ENCODE measurements around the gene RAB40A.

RAB40A gene

DNA sequence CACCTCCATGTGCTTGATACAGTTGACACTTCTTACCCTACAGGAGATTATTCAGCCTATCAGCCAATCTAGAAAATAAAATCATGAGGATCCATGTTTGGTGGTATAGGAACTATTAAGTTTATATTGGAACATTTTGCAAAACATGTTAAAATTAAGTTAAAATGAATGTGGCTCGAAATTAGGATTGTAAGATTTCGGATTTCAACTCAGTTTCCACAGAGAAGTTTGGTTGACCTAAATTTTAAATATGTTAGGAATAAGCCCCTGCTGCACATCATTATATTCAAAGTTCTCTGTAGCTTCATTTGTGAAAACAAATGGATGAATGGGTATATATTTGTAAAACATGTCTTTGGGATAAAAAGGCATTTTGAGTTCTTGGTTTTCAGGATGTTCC, at the start of gene RAB40A:
Gene RAB40A (minus strand): TSS at position 101 of the 400 bp plus-strand sequence. CDS start 18,733 bp downstream, outside the sequence.
- Mint-ChIP-seq H3K4me1 (ENCODE audit: low read depth) (no peaks in the 10 kb centered on the region), H3K4me3 (no peak within 1 kb of the TSS), H3K27me3 (ENCODE audit: low read depth) (no peaks in the 10 kb centered on the region), H3K27ac (no peak within 1 kb of the TSS), H3K36me3 (ENCODE audit: low read depth) (no peaks in the 10 kb centered on the region), H3K9me3 (no peaks in the 10 kb centered on the region)

- no peaks in the 10 kb centered on the region for H3K36me3 Mint-ChIP-seq (ENCODE audit: low read depth)
- no peak overlapping the region for H3K4me3 Mint-ChIP-seq
- H3K27me3 Mint-ChIP-seq (ENCODE audit: low read depth): peaks cover 7% of the 10 kb centered on the region
- no peaks in the 10 kb centered on the region for H3K4me1 Mint-ChIP-seq (ENCODE audit: low read depth)
- H3K9me3 Mint-ChIP-seq: no peaks in the 10 kb centered on the region
- no peak overlapping the region for H3K27ac Mint-ChIP-seq
Observed at GRCh38 chrX:103565752-103566151, 46.5 kb upstream of the RAB40A start.

DNA sequence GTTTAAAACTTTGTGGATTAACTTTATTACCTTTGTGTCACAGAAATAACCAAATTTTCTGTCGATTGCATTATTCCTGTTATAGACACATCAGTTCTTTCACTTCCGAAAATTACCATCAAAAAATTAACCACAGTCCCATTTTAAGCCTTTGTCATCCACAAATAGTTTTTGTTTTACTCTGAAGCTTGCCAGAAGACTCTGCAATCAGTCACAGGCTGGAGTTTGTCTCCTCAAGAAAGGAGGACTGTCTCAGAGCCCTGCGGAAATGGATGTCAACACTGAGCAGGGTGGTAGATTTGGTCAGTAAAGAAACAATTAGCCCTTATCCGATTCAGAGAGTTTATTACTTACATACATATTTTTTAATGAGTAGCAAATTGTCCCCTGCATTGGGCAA, 45.9 kb upstream of the RAB40A start:
- H3K27ac Mint-ChIP-seq: no peak overlapping the region
- peaks cover 7% of the 10 kb centered on the region for H3K27me3 Mint-ChIP-seq (ENCODE audit: low read depth)
- no peaks in the 10 kb centered on the region for H3K36me3 Mint-ChIP-seq (ENCODE audit: low read depth)
- H3K4me1 Mint-ChIP-seq (ENCODE audit: low read depth): no peaks in the 10 kb centered on the region
- H3K4me3 Mint-ChIP-seq: no peak overlapping the region
- no peaks in the 10 kb centered on the region for H3K9me3 Mint-ChIP-seq

GRCh38 chrX:103562801-103563200, 43.5 kb upstream of the RAB40A start:
- Mint-ChIP-seq H3K9me3 (no peaks in the 10 kb centered on the region), H3K27ac (no peak overlapping the region), H3K27me3 (ENCODE audit: low read depth) (peaks cover 4% of the 10 kb centered on the region), H3K36me3 (ENCODE audit: low read depth) (no peaks in the 10 kb centered on the region), H3K4me1 (ENCODE audit: low read depth) (no peaks in the 10 kb centered on the region), H3K4me3 (no peak overlapping the region)

DNA sequence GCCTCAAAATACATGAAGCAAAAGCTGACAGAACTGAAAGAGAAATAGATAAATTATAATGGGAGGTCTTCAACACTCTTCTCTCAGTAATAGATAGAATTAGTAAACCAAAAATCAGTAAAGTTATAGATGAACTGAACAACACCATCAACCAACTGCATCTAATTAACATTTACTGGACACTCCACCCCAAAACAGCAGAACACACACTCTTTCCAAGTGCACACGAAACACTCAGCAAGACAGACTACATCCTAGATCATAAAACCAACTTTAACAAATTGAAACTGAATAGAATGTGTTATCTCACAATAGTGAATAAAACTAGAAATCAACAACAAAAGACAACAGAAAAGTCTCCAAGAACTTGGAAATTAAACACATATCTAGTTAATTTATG, 41.0 kb upstream of the RAB40A start:
- Mint-ChIP-seq H3K27ac (no peak overlapping the region), H3K4me3 (no peak overlapping the region), H3K9me3 (no peaks in the 10 kb centered on the region), H3K4me1 (ENCODE audit: low read depth) (no peaks in the 10 kb centered on the region), H3K36me3 (ENCODE audit: low read depth) (no peaks in the 10 kb centered on the region), H3K27me3 (ENCODE audit: low read depth) (peaks cover 11% of the 10 kb centered on the region)

- no peaks in the 10 kb centered on the region for H3K9me3 Mint-ChIP-seq
- no peak overlapping the region for H3K4me3 Mint-ChIP-seq
- no peaks in the 10 kb centered on the region for H3K36me3 Mint-ChIP-seq (ENCODE audit: low read depth)
- H3K27me3 Mint-ChIP-seq (ENCODE audit: low read depth): peaks cover 7% of the 10 kb centered on the region
- peaks cover 3% of the 10 kb centered on the region for H3K4me1 Mint-ChIP-seq (ENCODE audit: low read depth)
- no peak overlapping the region for H3K27ac Mint-ChIP-seq
Observed at GRCh38 chrX:103556963-103557612, 37.8 kb upstream of the RAB40A start.

DNA sequence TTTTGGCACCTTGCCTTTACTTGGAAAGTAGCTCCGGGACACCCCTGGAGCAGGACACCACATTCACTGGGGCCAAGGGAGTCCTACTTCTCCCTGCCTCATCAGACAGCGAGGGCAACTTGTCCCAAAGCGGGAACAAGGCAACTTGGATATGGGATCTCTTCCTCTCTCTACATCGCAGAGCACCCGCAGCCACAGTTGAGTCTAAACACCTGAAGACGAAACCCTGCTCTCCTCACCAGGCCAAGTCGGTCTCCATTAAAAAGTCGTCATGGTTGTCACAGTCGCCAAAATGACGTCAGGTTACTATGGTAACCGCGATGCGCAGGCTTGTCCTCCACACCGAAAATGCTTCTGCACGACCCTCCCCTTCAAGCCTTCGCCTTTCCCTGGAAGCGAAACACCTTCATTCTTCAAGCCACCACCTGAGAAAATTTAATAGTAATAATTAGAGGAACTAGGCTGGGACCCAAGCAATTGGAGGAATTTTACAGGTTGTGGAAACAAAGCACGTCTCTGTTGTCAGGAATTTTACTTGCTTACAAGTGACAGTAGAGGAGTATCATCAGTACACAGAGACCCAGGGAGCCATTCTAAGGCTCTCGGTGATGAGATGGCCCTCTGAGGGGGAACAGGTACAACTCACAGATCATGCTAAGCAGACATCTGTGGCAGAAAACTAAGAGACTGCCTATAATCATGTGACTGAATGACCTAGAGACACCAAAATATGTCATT, 35.6 kb upstream of the RAB40A start:
- H3K9me3 Mint-ChIP-seq: no peaks in the 10 kb centered on the region
- H3K36me3 Mint-ChIP-seq (ENCODE audit: low read depth): no peaks in the 10 kb centered on the region
- peak overlapping the region; percentile 75 for H3K27ac Mint-ChIP-seq
- H3K4me3 Mint-ChIP-seq: peak overlapping the region; percentile 78
- peaks cover 7% of the 10 kb centered on the region for H3K27me3 Mint-ChIP-seq (ENCODE audit: low read depth)
- peaks cover 3% of the 10 kb centered on the region for H3K4me1 Mint-ChIP-seq (ENCODE audit: low read depth)

GRCh38 chrX:103552236-103552635, 32.9 kb upstream of the RAB40A start:
- no peaks in the 10 kb centered on the region for H3K36me3 Mint-ChIP-seq (ENCODE audit: low read depth)
- H3K27ac Mint-ChIP-seq: no peak overlapping the region
- H3K4me3 Mint-ChIP-seq: no peak overlapping the region
- H3K4me1 Mint-ChIP-seq (ENCODE audit: low read depth): peaks cover 3% of the 10 kb centered on the region
- H3K27me3 Mint-ChIP-seq (ENCODE audit: low read depth): peaks cover 7% of the 10 kb centered on the region
- H3K9me3 Mint-ChIP-seq: no peaks in the 10 kb centered on the region

DNA sequence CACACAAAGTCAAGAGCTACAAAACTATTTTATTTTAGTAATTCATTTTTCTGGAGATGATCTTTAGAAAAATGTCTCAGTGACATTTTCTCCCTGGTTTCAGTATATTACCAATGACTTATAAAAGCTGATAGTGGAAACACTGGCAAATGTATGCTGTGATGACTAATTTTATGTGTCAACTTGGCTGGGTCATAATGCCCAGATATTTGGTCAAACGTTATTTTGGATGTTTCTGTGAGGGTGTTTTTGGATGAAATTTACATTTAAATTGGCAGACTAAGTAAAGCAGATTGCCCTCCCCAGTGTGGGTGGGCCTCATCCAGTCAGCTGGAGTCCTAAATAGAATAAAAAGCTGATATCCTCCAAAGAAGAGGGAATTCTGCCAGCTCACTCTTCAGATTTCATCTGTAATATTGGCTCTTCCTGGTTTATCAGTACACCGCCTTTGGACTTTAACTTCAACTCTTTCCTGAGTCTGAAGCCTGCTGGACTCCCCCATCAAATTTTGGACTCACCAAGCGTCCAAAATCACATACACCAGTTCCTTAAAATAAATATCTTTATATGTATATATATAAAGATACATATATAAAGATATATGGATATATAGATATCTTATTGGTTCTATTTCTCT, 31.2 kb upstream of the RAB40A start:
- no peak overlapping the region for H3K4me3 Mint-ChIP-seq
- peaks cover 3% of the 10 kb centered on the region for H3K4me1 Mint-ChIP-seq (ENCODE audit: low read depth)
- H3K36me3 Mint-ChIP-seq (ENCODE audit: low read depth): no peaks in the 10 kb centered on the region
- H3K27ac Mint-ChIP-seq: no peak overlapping the region
- H3K27me3 Mint-ChIP-seq (ENCODE audit: low read depth): no peaks in the 10 kb centered on the region
- H3K9me3 Mint-ChIP-seq: no peaks in the 10 kb centered on the region

DNA sequence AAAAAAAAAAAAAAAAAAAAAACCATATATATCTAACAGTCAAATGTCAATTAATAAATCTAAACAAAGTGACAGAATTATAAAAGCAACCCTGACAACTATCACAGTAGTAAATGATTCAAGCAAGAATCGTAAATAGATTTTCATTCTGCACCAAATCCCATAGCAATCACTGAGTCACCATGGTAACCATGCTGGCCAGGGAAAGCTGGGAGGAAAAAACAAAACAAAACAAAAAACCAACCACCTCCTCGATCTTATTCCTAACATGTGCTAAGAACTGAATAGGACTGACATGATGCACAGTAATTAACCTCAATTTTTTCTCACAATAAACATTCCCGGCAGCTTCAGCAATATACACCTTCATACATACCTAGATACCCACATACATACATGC, 30.6 kb upstream of the RAB40A start:
- Mint-ChIP-seq H3K27ac (no peak overlapping the region), H3K4me1 (ENCODE audit: low read depth) (peaks cover 3% of the 10 kb centered on the region), H3K4me3 (no peak overlapping the region), H3K36me3 (ENCODE audit: low read depth) (no peaks in the 10 kb centered on the region), H3K9me3 (no peaks in the 10 kb centered on the region), H3K27me3 (ENCODE audit: low read depth) (no peaks in the 10 kb centered on the region)

DNA sequence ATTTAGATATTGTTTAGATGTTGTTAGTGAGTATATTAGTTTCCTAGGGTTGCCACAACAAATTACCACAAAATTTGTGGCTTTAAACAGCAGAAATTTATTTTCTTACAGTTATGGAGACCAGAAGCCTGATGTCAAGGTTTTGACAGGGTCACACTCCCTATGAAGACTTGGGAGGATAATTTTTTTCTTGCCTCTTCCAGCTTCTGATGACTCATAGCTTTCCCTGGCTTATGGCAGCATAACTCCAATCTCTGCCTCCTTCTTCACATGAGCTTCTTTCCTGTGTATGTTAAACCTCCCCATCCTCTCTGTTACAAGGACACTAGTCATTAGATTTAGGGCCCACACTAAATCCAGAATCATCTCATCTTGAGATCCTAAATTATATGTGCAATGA, 20.9 kb upstream of the RAB40A start:
- Mint-ChIP-seq H3K4me3 (no peak overlapping the region), H3K36me3 (ENCODE audit: low read depth) (no peaks in the 10 kb centered on the region), H3K9me3 (no peaks in the 10 kb centered on the region), H3K4me1 (ENCODE audit: low read depth) (no peaks in the 10 kb centered on the region), H3K27me3 (ENCODE audit: low read depth) (no peaks in the 10 kb centered on the region), H3K27ac (no peak overlapping the region)

- no peak overlapping the region for H3K4me3 Mint-ChIP-seq
- no peaks in the 10 kb centered on the region for H3K9me3 Mint-ChIP-seq
- no peaks in the 10 kb centered on the region for H3K4me1 Mint-ChIP-seq (ENCODE audit: low read depth)
- no peaks in the 10 kb centered on the region for H3K27me3 Mint-ChIP-seq (ENCODE audit: low read depth)
- no peak overlapping the region for H3K27ac Mint-ChIP-seq
- H3K36me3 Mint-ChIP-seq (ENCODE audit: low read depth): no peaks in the 10 kb centered on the region
Observed at GRCh38 chrX:103539695-103540094, 20.4 kb upstream of the RAB40A start.

DNA sequence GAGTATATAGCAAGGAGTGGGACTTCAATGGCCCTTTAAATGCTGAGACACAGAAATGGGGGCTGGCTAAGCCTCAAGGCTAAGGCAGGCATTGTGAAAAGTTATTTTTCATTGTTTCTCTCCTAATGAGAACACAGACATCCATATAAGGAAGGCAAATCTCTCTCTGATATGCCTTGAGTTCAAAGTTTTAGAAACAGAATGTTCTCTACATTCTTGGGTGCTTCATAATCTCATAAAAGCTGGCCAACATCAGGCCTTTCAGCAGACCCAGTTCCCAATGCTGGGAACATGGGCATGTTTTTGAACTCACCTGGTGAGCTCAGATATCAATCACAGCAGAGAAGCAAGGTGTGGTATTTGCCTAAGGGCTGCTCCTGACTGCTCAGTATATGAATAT, 19.4 kb upstream of the RAB40A start:
- no peaks in the 10 kb centered on the region for H3K9me3 Mint-ChIP-seq
- peaks cover 3% of the 10 kb centered on the region for H3K4me1 Mint-ChIP-seq (ENCODE audit: low read depth)
- no peaks in the 10 kb centered on the region for H3K36me3 Mint-ChIP-seq (ENCODE audit: low read depth)
- peaks cover 4% of the 10 kb centered on the region for H3K27me3 Mint-ChIP-seq (ENCODE audit: low read depth)
- H3K4me3 Mint-ChIP-seq: no peak overlapping the region
- no peak overlapping the region for H3K27ac Mint-ChIP-seq

GRCh38 chrX:103537871-103538387, 18.6 kb upstream of the RAB40A start:
- Mint-ChIP-seq H3K36me3 (ENCODE audit: low read depth) (no peaks in the 10 kb centered on the region), H3K4me1 (ENCODE audit: low read depth) (peaks cover 6% of the 10 kb centered on the region), H3K9me3 (no peaks in the 10 kb centered on the region), H3K4me3 (no peak overlapping the region), H3K27ac (no peak overlapping the region), H3K27me3 (ENCODE audit: low read depth) (peaks cover 9% of the 10 kb centered on the region)

DNA sequence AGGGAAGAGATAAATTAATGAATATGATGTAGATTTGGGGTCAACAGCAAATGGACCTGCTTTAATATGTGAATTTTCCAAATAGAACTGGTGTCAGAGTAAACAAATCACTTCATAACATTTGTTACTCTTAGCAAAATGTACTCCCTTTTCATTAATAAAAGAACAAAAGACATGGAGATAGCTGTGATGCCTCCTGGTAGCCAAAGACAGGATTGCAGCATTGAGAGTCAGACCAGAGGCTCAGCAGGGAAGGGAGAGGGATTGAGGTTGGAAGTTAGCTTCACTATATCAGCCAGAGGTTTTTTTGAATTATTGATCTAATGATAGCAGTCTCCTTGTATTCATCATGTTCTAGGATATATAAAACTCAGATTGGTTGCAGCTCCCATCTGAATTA, 17.4 kb upstream of the RAB40A start:
- H3K9me3 Mint-ChIP-seq: no peaks in the 10 kb centered on the region
- H3K27me3 Mint-ChIP-seq (ENCODE audit: low read depth): peaks cover 9% of the 10 kb centered on the region
- no peak overlapping the region for H3K27ac Mint-ChIP-seq
- H3K36me3 Mint-ChIP-seq (ENCODE audit: low read depth): no peaks in the 10 kb centered on the region
- H3K4me3 Mint-ChIP-seq: no peak overlapping the region
- H3K4me1 Mint-ChIP-seq (ENCODE audit: low read depth): peaks cover 6% of the 10 kb centered on the region
